Adrenal gland (tissue), 12 donors: ENCODE measurements around the gene PEX14. TPM values are rescaled to one million over a fixed set of nuclear protein-coding genes. Genes with fewer than 3 reads are reported as not detected.

Experiments used
- DNase-seq, 7 donors: peaks; one replicate each; pipeline ENCODE4 v3.0.0-alpha.2; 2019 to 2020
- H3K27ac ChIP-seq, 5 donors: fragments of 200-600 bp; sonication (generic) in 4 of 5; 1 replicate in 3 of 5; 2 replicates in 2 of 5; pipeline versions ENCODE4 v1.5.1 to v1.8.0; 2016 to 2020; ENCODE audit warnings: mild to moderate bottlenecking in 1 of 5
- H3K27me3 ChIP-seq: fragments of 200-600 bp; 2 replicates; pipeline ENCODE4 v1.8.0; 2021
- H3K36me3 ChIP-seq, 2 donors: fragments of 200-600 bp; replicated peaks in 1 of 2; 1 replicate in 1 of 2; 2 replicates in 1 of 2; pipeline versions ENCODE4 v1.5.1 to v1.8.0; 2018 to 2022
- H3K4me1 ChIP-seq, 2 donors: fragments of 200-600 bp; replicated peaks in 1 of 2; 1 replicate in 1 of 2; 2 replicates in 1 of 2; pipeline versions ENCODE4 v1.5.1 to v1.8.0; 2018 to 2021
- H3K4me3 ChIP-seq, 4 donors: fragments of 200-600 bp; sonication (generic) in 3 of 4; one replicate each; pipeline ENCODE4 v1.5.1; 2016 to 2018
- H3K9me3 ChIP-seq, 3 donors: fragments of 200-600 bp; sonication (generic) in 1 of 3; replicated peaks in 1 of 3; 1 replicate in 2 of 3; 2 replicates in 1 of 3; pipeline versions ENCODE4 v1.5.1 to v1.8.0; 2016 to 2021
- CTCF ChIP-seq, 6 experiments: fragments of 450-650 bp in 4 of 6; fragments of 200-600 bp in 2 of 6; sonication (generic) in 1 of 6; IDR thresholded peaks; 1 replicate in 5 of 6; 2 replicates in 1 of 6; pipeline versions ENCODE4 v1.5.1 to v1.8.0; 2016 to 2021; ENCODE audit warnings: antibody characterized with exemption in 6 of 6, mild to moderate bottlenecking in 2 of 6, moderate library complexity in 1 of 6
- POLR2A ChIP-seq, 2 donors: fragments of 450-650 bp; IDR thresholded peaks; one replicate each; pipeline ENCODE4 v1.6.1; 2017; ENCODE audit warnings: antibody characterized with exemption in 2 of 2, mild to moderate bottlenecking in 2 of 2, moderate library complexity in 1 of 2
- WGBS, 4 donors: extraction: QIAGEN DNeasy Blood & Tissue Kit in 2 of 4; methylation state at CpG; one replicate each; pipeline versions ENCODE4 v1.1.5 to v1.1.7; 2013 to 2017; 5-methylcytosine and 5-hydroxymethylcytosine counted together
- intact Hi-C, 2 donors: fragments of 100-400 bp; cut with DNase I; formaldehyde crosslinking; loops; one replicate each; pipeline versions ENCODE4 v1.14.1 to v1.15.0; 2022 to 2023
- polyA plus RNA-seq, 3 donors: library from polyadenylated mRNA; stranded (reverse); fragments of 200-250 nt in 2 of 3; fragments of 350-450 nt in 1 of 3; fragmentation: Illumina TruSeq in 1 of 3; extraction: RNeasy Lipid Tissue Mini Kit (QIAGEN cat#74804) in 1 of 3; gene quantifications; one replicate each; pipeline ENCODE4 v1.2.3, GENCODE V29; 2013 to 2014
- total RNA-seq, 9 donors: library from RNA; depleted of rRNA in 4 of 9; stranded (reverse); fragments of >200 nt in 4 of 9; fragments of 120-200 nt in 1 of 9; fragmentation: NEBNext Ultra II Directional in 1 of 9; extraction: Animal tissue kit (Norgen Biotek cat#: 25700) in 1 of 9; gene quantifications; one replicate each; pipeline versions ENCODE4 v1.1.0 to v1.2.4, GENCODE V29; 2013 to 2023
- donor health status: healthy with polysubstance abuse.
- donor health status: Bipolar disorder and iron deficiency.
- donor health status: DM: yes; HTN: yes; CAD: no.
- donor health status: DM: no; HTN: no; CAD: no.
- donor health status: DM: no; HTN: no; CAD: no.
- donor health status: DM: yes; HTN: yes; CAD: no.

The PEX14 gene
- total and polyA plus RNA-seq, 12 donors = 9.7 to 23.9 (median 18.1) TPM

DNA sequence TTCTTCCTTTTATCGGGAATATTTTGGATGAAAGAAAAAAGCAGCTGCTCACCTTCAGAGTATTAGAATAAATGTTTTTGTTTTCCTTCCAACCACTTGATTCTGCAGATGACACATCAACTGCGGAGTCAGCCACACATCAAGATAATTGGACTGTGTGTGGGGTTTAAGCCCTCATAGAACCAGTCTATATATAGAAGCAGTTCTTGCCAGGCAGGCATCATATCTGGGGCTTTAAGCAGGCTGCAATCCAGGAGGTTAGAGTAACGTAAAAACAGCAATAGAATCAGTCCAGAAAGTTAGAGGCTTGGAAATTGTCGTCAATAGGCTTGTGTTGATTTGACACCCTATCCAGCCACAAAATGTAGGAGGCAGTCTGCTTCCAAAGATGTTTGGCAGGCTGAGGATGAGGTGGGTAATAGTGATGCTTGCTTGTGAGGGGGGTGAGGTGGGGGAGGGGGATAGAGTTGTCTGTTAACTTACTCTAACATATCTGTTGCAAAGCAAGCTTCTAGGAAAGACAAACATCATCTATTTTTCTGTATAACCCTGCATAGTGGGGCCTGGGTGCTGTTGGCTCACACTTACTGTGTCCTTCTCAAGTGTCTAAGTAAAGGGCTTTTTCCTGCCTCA is 64.8 kb downstream of the PEX14 start:
- peak in 4 of 7 donors; percentile 40 to 72 (median 66) for DNase-seq
- H3K27ac ChIP-seq = peak overlapping the region; percentile 54 to 87 (median 72)
- peaks cover 16 to 37% of the 10 kb centered on the region in 2 donors for H3K4me1 ChIP-seq
- TF ChIP-seq POLR2A (IDR thresholded peaks at IDR 0.05) (peak in 1 of 2 donors; percentile 32), CTCF (IDR thresholded peaks at IDR 0.05) (no peak)
- no peaks in the 10 kb centered on the region for H3K27me3 ChIP-seq
- intact Hi-C loops = loop anchor here (10.0 kb wide), 2 partner anchors 155 to 245 kb away; no protein-coding TSS in a partner anchor
- no peaks in the 10 kb centered on the region for H3K36me3 ChIP-seq
- WGBS, 4 donors = 44 to 56% (median 47%) methylated on average over 4 of the region's 4 CpGs
- no peaks in the 10 kb centered on the region for H3K9me3 ChIP-seq
- no peak overlapping the region for H3K4me3 ChIP-seq

GRCh38 chr1:10540277-10541005 is 65.7 kb downstream of the PEX14 start:
- DNase-seq = peak in 6 of 7 donors; percentile 56 to 86 (median 66)
- Histone ChIP-seq H3K27me3 (no peaks in the 10 kb centered on the region), H3K9me3 (no peaks in the 10 kb centered on the region), H3K27ac (peak overlapping the region; percentile 54 to 87 (median 72)), H3K4me1 (peaks cover 16 to 37% of the 10 kb centered on the region in 2 donors), H3K36me3 (no peaks in the 10 kb centered on the region), H3K4me3 (peak overlapping the region in 1 of 4 donors; percentile 24)
- 22 to 31% (median 26%) methylated on average over 9 of the region's 9 CpGs for WGBS, 4 donors
- intact Hi-C loops = no loop called here
- no peak for TF ChIP-seq POLR2A (IDR thresholded peaks at IDR 0.05)
- TF ChIP-seq CTCF (IDR thresholded peaks at IDR 0.05) = no peak

- no peaks in the 10 kb centered on the region for H3K27me3 ChIP-seq
- DNase-seq = no peak
- H3K9me3 ChIP-seq = no peaks in the 10 kb centered on the region
- WGBS, 4 donors = 88 to 92% (median 91%) methylated on average over 15 to 17 of the region's 17 CpGs
- no peak overlapping the region for H3K4me3 ChIP-seq
- intact Hi-C loops = no loop called here
- H3K4me1 ChIP-seq = peaks cover 16 to 35% of the 10 kb centered on the region in 2 donors
- H3K36me3 ChIP-seq = no peaks in the 10 kb centered on the region
- peak overlapping the region; percentile 54 to 87 (median 72) for H3K27ac ChIP-seq
- TF ChIP-seq POLR2A (IDR thresholded peaks at IDR 0.05) (no peak), CTCF (IDR thresholded peaks at IDR 0.05) (no peak)
Observed at GRCh38 chr1:10541286-10541685, 66.5 kb downstream of the PEX14 start.

GRCh38 chr1:10544239-10544638 is 69.5 kb downstream of the PEX14 start:
- no peak for DNase-seq
- no peak overlapping the region for H3K27ac ChIP-seq

More at GRCh38 chr1:10544239-10544638, 69.5 kb downstream of the PEX14 start:
- WGBS, 4 donors = 42 to 47% (median 43%) methylated on average over 2 of the region's 2 CpGs
- no peak for TF ChIP-seq CTCF (IDR thresholded peaks at IDR 0.05)
- TF ChIP-seq POLR2A (IDR thresholded peaks at IDR 0.05) = no peak
- Histone ChIP-seq H3K9me3 (no peaks in the 10 kb centered on the region), H3K27me3 (no peaks in the 10 kb centered on the region), H3K4me3 (no peak overlapping the region), H3K36me3 (no peaks in the 10 kb centered on the region), H3K4me1 (peaks cover 16 to 20% of the 10 kb centered on the region in 2 donors)
- intact Hi-C loops = no loop called here
